ENCODE data around the gene SECTM1.

DNA sequence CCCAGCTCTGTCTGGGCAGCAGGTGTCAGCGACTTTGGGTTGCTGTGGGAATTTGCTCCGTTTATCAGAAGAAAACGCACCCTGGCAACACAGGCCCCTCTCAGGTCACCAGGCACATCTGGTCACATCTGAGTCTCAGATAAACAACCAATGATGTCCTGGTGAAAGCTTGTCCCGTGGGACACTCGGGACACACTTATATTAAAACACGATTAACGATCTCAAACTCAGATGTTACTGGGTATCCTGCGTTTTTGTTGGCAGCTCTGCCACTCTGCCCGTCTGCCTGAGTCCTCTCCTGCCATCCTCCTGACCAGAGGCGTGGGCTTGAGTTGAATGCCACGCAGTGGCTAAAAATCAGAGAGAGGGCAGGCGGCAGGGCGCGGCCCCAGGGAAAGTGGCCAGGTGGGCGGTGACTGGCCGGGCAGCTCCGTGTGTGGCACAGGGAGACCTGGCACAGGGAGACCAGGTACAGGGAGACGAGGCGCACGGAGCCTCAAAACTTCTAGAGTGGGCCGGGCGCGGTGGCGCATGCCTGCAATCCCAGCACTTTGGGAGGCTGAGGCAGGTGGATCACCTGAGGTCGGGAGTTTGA, 2.1 kb downstream of the SECTM1 start:
- TF ChIP-seq, protein P1, sequence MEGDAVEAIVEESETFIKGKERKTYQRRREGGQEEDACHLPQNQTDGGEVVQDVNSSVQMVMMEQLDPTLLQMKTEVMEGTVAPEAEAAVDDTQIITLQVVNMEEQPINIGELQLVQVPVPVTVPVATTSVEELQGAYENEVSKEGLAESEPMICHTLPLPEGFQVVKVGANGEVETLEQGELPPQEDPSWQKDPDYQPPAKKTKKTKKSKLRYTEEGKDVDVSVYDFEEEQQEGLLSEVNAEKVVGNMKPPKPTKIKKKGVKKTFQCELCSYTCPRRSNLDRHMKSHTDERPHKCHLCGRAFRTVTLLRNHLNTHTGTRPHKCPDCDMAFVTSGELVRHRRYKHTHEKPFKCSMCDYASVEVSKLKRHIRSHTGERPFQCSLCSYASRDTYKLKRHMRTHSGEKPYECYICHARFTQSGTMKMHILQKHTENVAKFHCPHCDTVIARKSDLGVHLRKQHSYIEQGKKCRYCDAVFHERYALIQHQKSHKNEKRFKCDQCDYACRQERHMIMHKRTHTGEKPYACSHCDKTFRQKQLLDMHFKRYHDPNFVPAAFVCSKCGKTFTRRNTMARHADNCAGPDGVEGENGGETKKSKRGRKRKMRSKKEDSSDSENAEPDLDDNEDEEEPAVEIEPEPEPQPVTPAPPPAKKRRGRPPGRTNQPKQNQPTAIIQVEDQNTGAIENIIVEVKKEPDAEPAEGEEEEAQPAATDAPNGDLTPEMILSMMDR (IDR thresholded peaks at IDR 0.05; ENCODE audit: insufficient read depth, low read length, poor library complexity, severe bottlenecking), result no peak
- TF ChIP-seq EZH2phosphoT487 (conservative IDR thresholded peaks at IDR 0.05; ENCODE audit: low read length), result no peak
